Right cardiac atrium (tissue), 5 donors: Measurements from ENCODE around the gene IKZF2. TPM values are rescaled to one million over a fixed set of nuclear protein-coding genes. Genes with fewer than 3 reads are reported as not detected.

Experiments used
- ATAC-seq, 2 donors: fragments of 200-7000 bp; cut with Tn5 transposase; one replicate each; pipeline versions ENCODE4 v1.8.0 to v1.9.1; 2020; ENCODE audit warnings: moderate library complexity in 2 of 2, mild to moderate bottlenecking in 1 of 2
- DNase-seq, 3 donors: peaks; one replicate each; pipeline ENCODE4 v3.0.0-alpha.2; 2020
- H3K27ac ChIP-seq: one replicate; pipeline ENCODE4 v1.5.1; 2013; ENCODE audit warnings: mild to moderate bottlenecking, low read length, control low read depth, moderate library complexity
- H3K27me3 ChIP-seq: one replicate; pipeline ENCODE4 v1.6.1; 2013; ENCODE audit not compliant: control insufficient read depth, insufficient read depth
- H3K4me1 ChIP-seq: one replicate; pipeline ENCODE4 v1.6.1; 2013; ENCODE audit warnings: low read length; ENCODE audit not compliant: control insufficient read depth, insufficient read depth
- H3K4me3 ChIP-seq: one replicate; pipeline ENCODE4 v1.5.1; 2013; ENCODE audit warnings: low read length, control low read depth
- H3K9me3 ChIP-seq: one replicate; pipeline ENCODE4 v1.6.1; 2013; ENCODE audit warnings: low read length; ENCODE audit not compliant: control insufficient read depth
- WGBS: extraction: QIAGEN DNeasy Blood & Tissue Kit; methylation state at CpG from one replicate; pipeline ENCODE4 v1.1.7; 2013; 5-methylcytosine and 5-hydroxymethylcytosine counted together
- intact Hi-C, 4 donors: fragments of 100-400 bp; cut with DNase I; formaldehyde crosslinking; loops; one replicate each; pipeline versions ENCODE4 v1.11.0 to v1.14.0; 2022 to 2023
- polyA plus RNA-seq: library from polyadenylated mRNA; stranded (reverse); fragments of 200-250 nt; gene quantifications from one replicate; pipeline ENCODE4 v1.2.3, GENCODE V29; 2013
- total RNA-seq, 4 donors: library from RNA; stranded (reverse); fragmentation: NEBNext Ultra II Directional; extraction: Animal tissue kit (Norgen Biotek cat#: 25700); gene quantifications; one replicate each; pipeline ENCODE4 v1.2.1, GENCODE V29; 2021
- donor health status: healthy with polysubstance abuse.
- donor health status: DM: no; HTN: yes; CAD: no.
- donor health status: DM: no; HTN: no; CAD: no.
- donor health status: DM: no; HTN: yes; CAD: no; lungs with severe emphysema.
- donor health status: DM: yes; HTN: yes; CAD: no.

Gene IKZF2
- total and polyA plus RNA-seq, 5 donors = 1.0 to 8.1 (median 6.1) TPM

- Histone ChIP-seq H3K4me1 (no peaks in the 10 kb centered on the region), H3K27me3 (no peaks in the 10 kb centered on the region), H3K4me3 (peak overlapping the region; percentile 80), H3K27ac (peak overlapping the region; percentile 94), H3K9me3 (no peaks in the 10 kb centered on the region)
- DNase-seq (peak; percentile 79 to 89 (median 89)), ATAC-seq (peak; percentile 88 to 91)
- WGBS = under 1% methylated on average over 39 of the region's 39 CpGs
- intact Hi-C loops = loop anchor here in 3 of 4 donors (5.0 to 10.0 kb wide), 3 partner anchors 375 to 465 kb away; no protein-coding TSS in a partner anchor
Measured at GRCh38 chr2:213152065-213152794, 818 bp upstream of the IKZF2 start.

GRCh38 chr2:213150315-213151097, 906 bp downstream of the IKZF2 start:
- no peaks in the 10 kb centered on the region for H3K9me3 ChIP-seq
- H3K4me3 ChIP-seq = peak overlapping the region; percentile 80
- no peaks in the 10 kb centered on the region for H3K27me3 ChIP-seq
- ATAC-seq (no peak), DNase-seq (peak; percentile 33 to 52 (median 39))
- no peaks in the 10 kb centered on the region for H3K4me1 ChIP-seq
- WGBS = 4% methylated on average over 10 of the region's 10 CpGs
- intact Hi-C loops = loop anchor here in 3 of 4 donors (5.0 to 10.0 kb wide), 3 partner anchors 373 to 463 kb away; no protein-coding TSS in a partner anchor
- H3K27ac ChIP-seq = peak overlapping the region; percentile 47

- no peaks in the 10 kb centered on the region for H3K27me3 ChIP-seq
Measured at GRCh38 chr2:213149949-213150314, 1.5 kb downstream of the IKZF2 start.

GRCh38 chr2:213149294-213149875, 2.0 kb downstream of the IKZF2 start:
- Histone ChIP-seq H3K4me3 (peak overlapping the region; percentile 80), H3K4me1 (no peaks in the 10 kb centered on the region), H3K9me3 (no peaks in the 10 kb centered on the region), H3K27me3 (no peaks in the 10 kb centered on the region), H3K27ac (no peak overlapping the region)
- intact Hi-C loops = no loop called here
- WGBS = 46% methylated on average over 3 of the region's 3 CpGs
- ATAC-seq (no peak), DNase-seq (no peak)

More at GRCh38 chr2:213149949-213150314, 1.5 kb downstream of the IKZF2 start:
- Histone ChIP-seq H3K27ac (peak overlapping the region; percentile 47), H3K4me3 (peak overlapping the region; percentile 80), H3K9me3 (no peaks in the 10 kb centered on the region), H3K4me1 (no peaks in the 10 kb centered on the region)
- under 1% methylated on average over 7 of the region's 7 CpGs for WGBS
- ATAC-seq (no peak), DNase-seq (no peak)
- intact Hi-C loops = loop anchor here in 3 of 4 donors (5.0 to 10.0 kb wide), 3 partner anchors 373 to 463 kb away; no protein-coding TSS in a partner anchor

GRCh38 chr2:213148572-213149261, 2.7 kb downstream of the IKZF2 start:
- Histone ChIP-seq H3K9me3 (no peaks in the 10 kb centered on the region), H3K27ac (no peak overlapping the region), H3K4me3 (peak overlapping the region; percentile 80), H3K4me1 (no peaks in the 10 kb centered on the region), H3K27me3 (no peaks in the 10 kb centered on the region)
- WGBS = 50% methylated on average over 2 of the region's 2 CpGs
- intact Hi-C loops = no loop called here
- DNase-seq (no peak), ATAC-seq (no peak)

GRCh38 chr2:213147538-213147937, 3.9 kb downstream of the IKZF2 start:
- DNase-seq (no peak), ATAC-seq (no peak)
- Histone ChIP-seq H3K9me3 (no peaks in the 10 kb centered on the region), H3K27me3 (no peaks in the 10 kb centered on the region), H3K4me3 (no peak overlapping the region), H3K4me1 (no peaks in the 10 kb centered on the region), H3K27ac (no peak overlapping the region)
- 93% methylated on average over 2 of the region's 2 CpGs for WGBS
- intact Hi-C loops = no loop called here

- no peaks in the 10 kb centered on the region for H3K27me3 ChIP-seq
- no peaks in the 10 kb centered on the region for H3K4me1 ChIP-seq
- H3K4me3 ChIP-seq = no peak overlapping the region
Measured at GRCh38 chr2:213145715-213146242, 5.6 kb downstream of the IKZF2 start.

GRCh38 chr2:213137064-213137463, 14.3 kb downstream of the IKZF2 start:
- H3K27ac ChIP-seq = no peak overlapping the region
- H3K4me1 ChIP-seq = no peaks in the 10 kb centered on the region
- no peaks in the 10 kb centered on the region for H3K9me3 ChIP-seq
- intact Hi-C loops = no loop called here
- 89% methylated on average over 4 of the region's 4 CpGs for WGBS
- ATAC-seq (no peak), DNase-seq (no peak)
- no peak overlapping the region for H3K4me3 ChIP-seq
- H3K27me3 ChIP-seq = no peaks in the 10 kb centered on the region

More at GRCh38 chr2:213145715-213146242, 5.6 kb downstream of the IKZF2 start:
- no peak overlapping the region for H3K27ac ChIP-seq
- no peaks in the 10 kb centered on the region for H3K9me3 ChIP-seq
- 53% methylated on average over 1 of the region's 1 CpG for WGBS
- intact Hi-C loops = no loop called here
- DNase-seq (no peak), ATAC-seq (no peak)

- ATAC-seq = peak in 1 of 2 donors; percentile 26
- intact Hi-C loops = no loop called here
- H3K9me3 ChIP-seq = no peaks in the 10 kb centered on the region
- no peak overlapping the region for H3K4me3 ChIP-seq
- no peak overlapping the region for H3K27ac ChIP-seq
- DNase-seq = no peak
- H3K27me3 ChIP-seq = no peaks in the 10 kb centered on the region
- WGBS = 71% methylated on average over 5 of the region's 5 CpGs
- no peaks in the 10 kb centered on the region for H3K4me1 ChIP-seq
Measured at GRCh38 chr2:213129311-213129710, 22.1 kb downstream of the IKZF2 start.

GRCh38 chr2:213125646-213126347, 25.6 kb downstream of the IKZF2 start:
- intact Hi-C loops = no loop called here
- no peaks in the 10 kb centered on the region for H3K4me1 ChIP-seq
- WGBS = 64% methylated on average over 3 of the region's 3 CpGs
- H3K27me3 ChIP-seq = no peaks in the 10 kb centered on the region
- no peak for DNase-seq
- H3K27ac ChIP-seq = no peak overlapping the region
- no peak overlapping the region for H3K4me3 ChIP-seq
- no peaks in the 10 kb centered on the region for H3K9me3 ChIP-seq
- no peak for ATAC-seq
